ENCODE measurements around the gene NEK3.

DNA sequence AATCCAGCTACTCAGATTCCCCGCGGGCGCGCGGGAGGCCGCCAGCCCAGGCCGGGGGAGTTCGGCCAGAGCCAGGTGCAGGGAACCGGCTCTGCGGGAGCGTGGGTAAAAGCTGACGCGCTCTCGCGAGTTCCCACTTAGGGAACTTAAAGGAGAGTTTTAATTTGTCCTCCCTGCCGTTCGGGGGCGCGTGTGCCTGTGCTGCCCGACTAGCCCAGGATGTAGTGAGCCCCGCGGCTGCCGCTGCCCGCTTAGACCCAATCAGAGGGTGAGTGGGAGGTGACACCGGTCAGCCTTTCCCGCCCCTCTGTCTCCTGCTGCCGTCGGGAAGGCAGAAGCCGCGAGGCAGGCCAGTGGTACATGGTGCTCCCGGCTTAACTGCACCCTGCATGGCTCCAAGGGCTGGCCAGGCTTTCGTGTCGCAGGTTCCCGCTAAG, 36.0 kb upstream of the NEK3 start:
- TF ChIP-seq, protein P1, sequence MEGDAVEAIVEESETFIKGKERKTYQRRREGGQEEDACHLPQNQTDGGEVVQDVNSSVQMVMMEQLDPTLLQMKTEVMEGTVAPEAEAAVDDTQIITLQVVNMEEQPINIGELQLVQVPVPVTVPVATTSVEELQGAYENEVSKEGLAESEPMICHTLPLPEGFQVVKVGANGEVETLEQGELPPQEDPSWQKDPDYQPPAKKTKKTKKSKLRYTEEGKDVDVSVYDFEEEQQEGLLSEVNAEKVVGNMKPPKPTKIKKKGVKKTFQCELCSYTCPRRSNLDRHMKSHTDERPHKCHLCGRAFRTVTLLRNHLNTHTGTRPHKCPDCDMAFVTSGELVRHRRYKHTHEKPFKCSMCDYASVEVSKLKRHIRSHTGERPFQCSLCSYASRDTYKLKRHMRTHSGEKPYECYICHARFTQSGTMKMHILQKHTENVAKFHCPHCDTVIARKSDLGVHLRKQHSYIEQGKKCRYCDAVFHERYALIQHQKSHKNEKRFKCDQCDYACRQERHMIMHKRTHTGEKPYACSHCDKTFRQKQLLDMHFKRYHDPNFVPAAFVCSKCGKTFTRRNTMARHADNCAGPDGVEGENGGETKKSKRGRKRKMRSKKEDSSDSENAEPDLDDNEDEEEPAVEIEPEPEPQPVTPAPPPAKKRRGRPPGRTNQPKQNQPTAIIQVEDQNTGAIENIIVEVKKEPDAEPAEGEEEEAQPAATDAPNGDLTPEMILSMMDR (conservative IDR thresholded peaks at IDR 0.05 in 1 of 2, IDR thresholded peaks at IDR 0.05 in 1 of 2; ENCODE audit: low read depth in 1 of 2, low read length in 2 of 2), result no peak
- TF ChIP-seq EZH2 (IDR thresholded peaks at IDR 0.05; ENCODE audit: low read length, missing control alignments), result no peak

Measured in fibroblast of lung (primary cell).